Kidney (tissue), 14 donors: Measurements from ENCODE around the gene BLOC1S3. TPM values are rescaled to one million over a fixed set of nuclear protein-coding genes. Genes with fewer than 3 reads are reported as not detected.

Source experiments
- DNase-seq, 5 donors: peaks; one replicate each; pipeline ENCODE4 v3.0.0-alpha.2; 2013 to 2020
- FAIRE-seq: peaks from 2 replicates; lab custom pipeline; 2012; peaks lifted over from hg19 to GRCh38; lab: Jason Lieb, UNC
- H3K27ac ChIP-seq, 2 donors: one replicate each; pipeline ENCODE4 v1.7.0; 2013; ENCODE audit warnings: low read depth in 2 of 2, low read length in 2 of 2, inconsistent platforms in 1 of 2
- H3K27me3 ChIP-seq: one replicate; pipeline ENCODE4 v1.7.1; 2013; ENCODE audit warnings: low read length, inconsistent platforms; ENCODE audit not compliant: control insufficient read depth, insufficient read depth
- H3K36me3 ChIP-seq, 3 donors: one replicate each; pipeline versions ENCODE4 v1.7.0 to v1.7.1; 2013; ENCODE audit warnings: low read length in 3 of 3, control low read depth in 1 of 3, inconsistent platforms in 1 of 3; ENCODE audit not compliant: insufficient read depth in 3 of 3, control insufficient read depth in 2 of 3
- H3K4me1 ChIP-seq, 3 donors: one replicate each; pipeline versions ENCODE4 v1.7.0 to v1.7.1; 2013; ENCODE audit warnings: low read length in 3 of 3, inconsistent platforms in 1 of 3, low read depth in 1 of 3; ENCODE audit not compliant: control insufficient read depth in 2 of 3, insufficient read depth in 2 of 3
- H3K4me3 ChIP-seq, 3 donors: one replicate each; pipeline versions ENCODE4 v1.7.0 to v1.8.1; 2013; ENCODE audit warnings: low read length in 3 of 3, control low read depth in 1 of 3, inconsistent platforms in 1 of 3
- H3K9ac ChIP-seq, 3 donors: one replicate each; pipeline versions ENCODE4 v1.7.0 to v1.7.1; 2013; ENCODE audit warnings: low read length in 3 of 3, control low read depth in 1 of 3, inconsistent platforms in 1 of 3
- H3K9me3 ChIP-seq, 3 donors: one replicate each; pipeline versions ENCODE4 v1.7.0 to v1.7.1; 2013; ENCODE audit warnings: low read length in 3 of 3, control low read depth in 1 of 3, inconsistent platforms in 1 of 3; ENCODE audit not compliant: control insufficient read depth in 2 of 3, insufficient read depth in 1 of 3
- CTCF ChIP-seq: IDR thresholded peaks from 3 replicates; pipeline ENCODE4 v1.5.1; 2012; ENCODE audit warnings: mild to moderate bottlenecking, moderate library complexity, borderline replicate concordance; ENCODE audit not compliant: insufficient read depth; ENCODE audit errors: extremely low read depth
- intact Hi-C: fragments of 100-400 bp; cut with DNase I; formaldehyde crosslinking; loops from one replicate; pipeline ENCODE4 v1.11.1; 2022
- polyA plus RNA-seq: library from polyadenylated mRNA; stranded (reverse); fragments of 350-450 nt; fragmentation: Illumina TruSeq; extraction: RNeasy Lipid Tissue Mini Kit (QIAGEN cat#74804); gene quantifications from one replicate; pipeline ENCODE4 v1.2.3, GENCODE V29; 2014; ENCODE audit warnings: low read depth, low replicate concordance; ENCODE audit not compliant: insufficient read depth
- total RNA-seq: library from RNA; stranded (reverse); fragmentation: NEBNext Ultra II Directional; extraction: Animal tissue kit (Norgen Biotek cat#: 25700); gene quantifications from one replicate; pipeline ENCODE4 v1.2.1, GENCODE V29; 2021
- donor health status: control.
- donor health status: control.
- donor health status: control.
- donor health status: control.
- donor health status: control.
- donor health status: DM: yes; HTN: yes; CAD: no.
- donor health status: Normal renal cell carcinoma (clear cell type).

Gene BLOC1S3
- total and polyA plus RNA-seq, 2 donors from 2014 or later, result 5.2 to 13.2 TPM

- no peaks in the 10 kb centered on the region for H3K27me3 ChIP-seq
- H3K4me3 ChIP-seq, result no peak overlapping the region
- peak in 1 of 5 donors; percentile 63 for DNase-seq
- no peaks in the 10 kb centered on the region for H3K9me3 ChIP-seq
- intact Hi-C loops, result no loop called here
- no peaks in the 10 kb centered on the region for H3K4me1 ChIP-seq
- no peak overlapping the region for H3K9ac ChIP-seq
- no peak overlapping the region for H3K27ac ChIP-seq
- peaks cover 0 to 6% (median 2%) of the 10 kb centered on the region in 3 donors for H3K36me3 ChIP-seq
- no peak for TF ChIP-seq CTCF
- FAIRE-seq, result no peak
These were observed 33.9 kb upstream of the BLOC1S3 start for GRCh38 chr19:45144431-45145269.

GRCh38 chr19:45145270-45146189 is 33.1 kb upstream of the BLOC1S3 start:
- Histone ChIP-seq H3K27ac (no peak overlapping the region), H3K36me3 (peaks cover 0 to 6% (median 2%) of the 10 kb centered on the region in 3 donors)

GRCh38 chr19:45146251-45146650 is 32.3 kb upstream of the BLOC1S3 start:
- intact Hi-C loops, result no loop called here
- Histone ChIP-seq H3K27me3 (no peaks in the 10 kb centered on the region), H3K4me3 (no peak overlapping the region), H3K9me3 (no peaks in the 10 kb centered on the region), H3K4me1 (no peaks in the 10 kb centered on the region), H3K27ac (no peak overlapping the region), H3K9ac (no peak overlapping the region), H3K36me3 (peaks cover 0 to 6% (median under 1%) of the 10 kb centered on the region in 3 donors)
- no peak for DNase-seq
- no peak for TF ChIP-seq CTCF
- FAIRE-seq, result no peak

More at GRCh38 chr19:45145270-45146189, 33.1 kb upstream of the BLOC1S3 start:
- TF ChIP-seq CTCF, result no peak
- intact Hi-C loops, result no loop called here
- Histone ChIP-seq H3K27me3 (no peaks in the 10 kb centered on the region), H3K9me3 (no peaks in the 10 kb centered on the region), H3K4me3 (no peak overlapping the region), H3K9ac (no peak overlapping the region), H3K4me1 (no peaks in the 10 kb centered on the region)
- no peak for FAIRE-seq
- peak in 1 of 5 donors; percentile 69 for DNase-seq
